OCI-M1 (cell line): ENCODE measurements around the gene LRRC43.

ENCODE experiments used
- DNase-seq: peaks from one replicate; lab custom pipeline; 2025; lab: John Stamatoyannopoulos, UW

LRRC43 gene, protein sequence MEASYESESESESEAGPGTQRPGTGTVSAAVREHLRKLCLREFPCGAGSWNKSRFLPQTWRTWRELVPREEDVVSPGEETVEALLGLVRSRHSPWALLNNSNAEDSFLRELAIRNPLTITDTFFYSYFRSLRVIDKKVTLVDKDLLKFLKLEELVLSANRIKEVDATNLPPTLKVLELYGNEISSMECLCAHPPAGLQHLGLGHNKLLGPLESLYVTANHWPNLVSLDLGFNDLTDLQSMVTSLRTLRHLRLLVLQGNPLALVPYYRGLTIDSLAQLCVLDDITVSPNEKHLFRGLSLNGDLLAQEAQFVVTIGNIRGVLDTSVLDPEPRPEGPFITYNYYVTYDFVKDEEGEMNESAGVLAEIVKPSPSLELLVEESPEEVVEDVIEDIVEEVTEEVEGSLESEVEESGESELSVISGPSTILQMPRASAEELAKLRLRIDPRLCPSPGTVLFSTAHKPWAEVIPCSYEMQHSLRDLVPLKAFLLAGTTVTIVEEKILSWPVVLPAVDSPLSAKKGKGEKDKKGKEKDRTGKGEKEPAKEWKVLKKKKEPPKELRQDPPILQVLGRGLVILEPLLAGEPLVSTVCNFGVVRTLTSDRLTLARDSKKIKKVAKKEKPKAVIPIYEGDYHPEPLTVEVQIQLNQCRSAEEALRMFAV

DNA sequence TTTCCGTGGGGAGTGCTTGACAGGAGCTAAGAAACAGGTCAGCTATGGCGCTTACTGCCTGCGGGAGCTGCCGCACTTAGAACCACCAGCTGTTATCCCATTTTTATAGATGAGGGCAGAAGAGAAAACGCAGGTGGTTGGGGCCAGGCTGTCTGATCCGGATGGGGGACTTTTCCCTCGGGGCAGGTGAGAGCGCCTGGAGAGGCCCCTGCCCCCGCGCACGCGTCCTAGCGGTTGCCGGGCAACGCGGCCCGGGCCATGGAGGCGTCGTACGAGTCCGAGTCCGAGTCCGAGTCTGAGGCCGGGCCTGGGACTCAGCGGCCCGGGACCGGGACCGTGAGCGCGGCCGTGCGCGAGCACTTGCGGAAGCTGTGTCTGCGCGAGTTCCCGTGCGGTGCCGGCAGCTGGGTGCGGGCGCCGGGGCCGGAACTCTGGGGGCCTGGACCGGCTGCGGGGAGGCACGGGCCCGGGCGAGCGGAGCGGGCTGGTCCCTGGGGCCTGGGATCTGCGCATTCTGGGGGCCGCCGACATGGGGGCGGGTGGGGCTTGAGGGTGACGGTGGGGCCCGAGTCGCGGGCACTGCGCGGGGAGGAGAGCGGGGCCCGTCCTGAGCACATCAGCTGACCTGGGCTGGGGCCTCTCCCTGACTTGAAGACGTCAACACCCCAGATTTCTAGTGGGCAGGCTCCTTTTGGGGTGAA, at the start of gene LRRC43:
Gene LRRC43, plus strand, starts transcription at position 237 of the 701 bp plus-strand sequence. Its CDS starts 22 bp downstream, at position 259.
- no peak for DNase-seq

DNA sequence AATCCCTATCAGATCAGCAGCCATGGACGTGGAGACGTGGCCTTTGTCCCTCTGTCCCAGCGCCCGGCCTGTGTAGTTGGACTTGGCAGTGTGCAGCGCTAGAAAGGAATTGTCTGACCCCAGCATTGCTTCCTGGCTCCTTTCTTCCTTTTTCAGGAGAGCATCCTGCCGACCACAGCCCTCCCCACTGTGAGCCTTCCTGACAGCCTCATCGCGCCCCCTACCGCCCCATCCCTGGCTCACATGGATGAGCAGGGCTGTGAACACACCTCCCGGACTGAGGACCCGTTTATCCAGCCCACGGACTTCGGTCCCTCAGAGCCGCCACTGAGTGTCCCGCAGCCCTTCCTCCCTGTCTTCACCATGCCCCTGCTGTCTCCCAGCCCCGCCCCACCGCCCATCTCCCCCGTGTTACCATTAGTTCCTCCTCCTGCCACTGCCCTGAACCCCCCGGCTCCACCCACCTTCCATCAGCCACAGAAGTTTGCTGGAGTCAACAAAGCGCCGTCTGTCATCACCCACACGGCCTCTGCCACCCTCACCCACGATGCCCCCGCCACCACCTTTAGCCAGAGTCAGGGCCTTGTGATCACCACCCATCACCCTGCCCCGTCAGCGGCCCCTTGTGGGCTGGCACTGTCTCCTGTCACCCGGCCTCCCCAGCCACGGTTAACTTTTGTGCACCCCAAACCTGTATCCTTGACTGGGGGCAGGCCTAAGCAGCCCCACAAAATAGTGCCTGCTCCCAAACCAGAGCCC, 49.6 kb upstream of the LRRC43 start:
- no peak for DNase-seq

DNA sequence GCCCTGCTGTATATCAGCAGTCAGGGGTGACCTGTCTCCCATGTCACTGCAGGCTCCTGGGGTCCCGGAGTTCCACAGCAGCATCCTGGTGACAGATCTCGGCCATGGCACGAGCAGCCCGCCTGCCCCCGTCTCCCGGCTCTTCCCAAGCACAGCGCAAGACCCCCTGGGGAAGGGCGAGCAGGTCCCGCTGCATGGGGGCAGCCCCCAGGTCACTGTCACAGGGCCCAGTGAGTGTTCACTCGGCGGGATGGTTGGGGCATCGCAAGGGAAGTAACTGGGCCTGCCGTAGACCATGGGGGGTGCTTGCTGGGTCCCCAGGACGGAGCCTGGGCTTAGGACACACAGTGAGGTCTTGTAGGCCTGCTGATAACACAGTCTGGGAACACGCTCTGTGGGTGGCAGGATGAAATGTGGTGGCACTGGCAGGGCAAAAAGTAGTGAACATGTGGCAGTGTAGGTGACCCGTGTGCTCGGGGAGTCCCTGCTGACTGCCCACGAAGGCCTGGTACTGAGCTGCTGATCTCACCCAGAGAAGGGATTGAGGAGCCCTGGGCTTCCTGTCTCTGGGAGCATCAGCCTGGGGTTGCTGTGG, 47.4 kb upstream of the LRRC43 start:
- no peak for DNase-seq

DNA sequence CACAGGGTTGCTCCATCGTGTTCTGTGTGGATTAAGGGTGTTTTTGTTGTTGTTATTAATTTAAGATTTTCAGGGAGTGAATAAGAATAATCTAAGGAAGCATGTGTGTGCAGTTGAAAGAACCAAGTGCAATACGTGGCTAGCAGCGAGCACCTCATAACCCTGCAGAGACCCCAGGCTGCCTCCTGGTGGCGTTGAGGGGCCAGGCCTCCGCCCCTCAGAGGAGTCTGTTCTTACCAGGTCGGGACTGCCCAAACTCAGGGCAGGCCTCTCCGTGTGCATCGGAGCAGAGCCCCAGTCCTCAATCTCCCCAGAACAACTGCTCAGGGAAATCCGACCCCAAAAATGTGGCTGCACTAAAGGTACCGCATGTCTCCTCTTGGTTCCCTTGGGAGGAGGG, 45.7 kb upstream of the LRRC43 start:
- DNase-seq: no peak

DNA sequence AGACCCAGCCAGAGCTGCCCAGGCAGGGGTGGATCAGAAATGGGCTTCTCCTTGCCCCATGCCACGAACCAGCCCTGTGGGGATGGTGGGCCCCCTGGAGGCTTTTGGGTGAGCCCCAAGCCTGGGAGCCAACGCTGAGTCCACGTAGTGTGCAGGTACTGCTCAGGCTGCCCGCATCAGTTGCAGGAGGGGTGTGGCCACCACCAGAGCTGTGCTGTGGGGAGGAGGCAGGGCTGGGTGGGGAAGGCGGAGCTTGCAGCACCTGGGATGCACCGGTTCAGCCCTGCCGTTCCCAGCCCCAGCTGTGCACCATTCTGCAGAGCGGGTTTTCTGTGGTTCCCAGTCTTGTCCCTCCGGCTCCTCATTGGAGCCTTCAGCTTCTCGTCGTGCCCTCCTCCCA, 45.2 kb upstream of the LRRC43 start:
- DNase-seq: no peak

DNA sequence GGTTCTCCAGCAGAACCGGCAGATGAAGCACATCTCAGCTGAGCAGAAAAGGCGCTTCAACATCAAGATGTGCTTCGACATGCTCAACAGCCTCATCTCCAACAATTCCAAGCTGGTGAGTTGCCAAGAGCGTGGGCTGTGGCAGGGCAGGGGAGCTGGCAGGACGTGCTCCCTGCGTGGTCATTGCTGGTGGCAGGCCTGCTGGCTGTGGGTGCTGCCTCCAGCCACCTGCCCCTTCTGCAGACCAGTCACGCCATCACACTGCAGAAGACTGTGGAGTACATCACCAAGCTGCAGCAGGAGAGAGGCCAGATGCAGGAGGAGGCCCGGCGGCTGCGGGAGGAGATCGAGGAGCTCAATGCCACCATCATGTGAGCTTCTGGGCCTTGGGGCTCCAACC, 44.7 kb upstream of the LRRC43 start:
- no peak for DNase-seq

DNA sequence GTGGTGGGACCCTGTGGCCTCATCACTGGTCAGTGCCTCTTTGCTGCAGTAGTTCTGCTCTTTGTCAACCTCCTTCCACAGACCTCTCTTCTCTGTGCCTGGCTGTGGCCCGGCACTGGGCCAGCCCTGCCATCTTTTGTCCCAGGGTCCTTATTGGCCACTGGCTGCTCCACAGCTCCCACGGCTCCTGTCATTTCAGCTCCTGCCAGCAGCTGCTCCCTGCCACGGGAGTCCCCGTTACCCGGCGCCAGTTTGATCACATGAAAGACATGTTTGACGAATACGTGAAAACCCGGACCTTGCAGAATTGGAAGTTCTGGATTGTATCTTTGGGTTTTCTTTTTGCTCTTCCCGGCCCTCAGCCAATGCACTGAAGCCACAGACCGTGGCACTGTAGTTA, 44.3 kb upstream of the LRRC43 start:
- DNase-seq: no peak

DNA sequence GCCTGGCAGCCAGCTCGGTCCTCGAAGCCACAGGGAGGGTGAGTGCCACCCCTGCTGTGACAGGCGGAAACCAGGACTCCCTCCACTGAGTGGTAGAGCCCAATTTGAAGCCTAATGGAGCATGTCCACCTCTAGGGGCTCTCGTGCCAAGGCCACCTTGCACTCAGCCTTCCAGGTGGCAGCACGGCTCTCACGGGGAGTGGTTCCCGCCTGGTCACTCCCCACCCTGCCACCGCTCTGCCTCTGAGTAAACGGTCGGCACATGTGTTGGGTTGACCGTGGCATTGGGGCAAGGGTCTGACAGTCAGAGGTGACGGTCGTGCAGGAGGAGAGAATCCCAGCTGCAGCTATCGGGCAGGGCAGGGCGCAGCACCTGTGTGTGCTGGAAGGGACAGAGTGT, 43.7 kb upstream of the LRRC43 start:
- no peak for DNase-seq

DNA sequence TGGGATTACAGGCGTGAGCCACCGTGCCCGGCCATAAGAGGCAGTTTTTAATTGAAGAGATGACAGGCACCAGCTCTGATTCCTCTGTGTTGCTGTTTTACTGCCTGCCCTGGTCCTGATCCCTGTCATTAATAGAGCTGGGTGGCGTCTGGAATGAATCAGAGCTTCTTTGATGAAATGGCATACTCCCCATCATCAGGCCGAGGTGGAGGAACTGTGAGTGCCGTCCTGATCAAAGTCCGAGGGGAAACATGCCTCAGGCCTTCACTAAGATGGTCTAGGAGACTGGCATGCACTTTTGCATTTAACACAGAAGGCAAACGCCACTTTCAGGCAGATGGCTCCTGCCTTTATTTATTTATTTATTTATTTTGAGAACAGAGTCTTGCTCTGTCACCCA, 43.0 kb upstream of the LRRC43 start:
- DNase-seq: no peak

DNA sequence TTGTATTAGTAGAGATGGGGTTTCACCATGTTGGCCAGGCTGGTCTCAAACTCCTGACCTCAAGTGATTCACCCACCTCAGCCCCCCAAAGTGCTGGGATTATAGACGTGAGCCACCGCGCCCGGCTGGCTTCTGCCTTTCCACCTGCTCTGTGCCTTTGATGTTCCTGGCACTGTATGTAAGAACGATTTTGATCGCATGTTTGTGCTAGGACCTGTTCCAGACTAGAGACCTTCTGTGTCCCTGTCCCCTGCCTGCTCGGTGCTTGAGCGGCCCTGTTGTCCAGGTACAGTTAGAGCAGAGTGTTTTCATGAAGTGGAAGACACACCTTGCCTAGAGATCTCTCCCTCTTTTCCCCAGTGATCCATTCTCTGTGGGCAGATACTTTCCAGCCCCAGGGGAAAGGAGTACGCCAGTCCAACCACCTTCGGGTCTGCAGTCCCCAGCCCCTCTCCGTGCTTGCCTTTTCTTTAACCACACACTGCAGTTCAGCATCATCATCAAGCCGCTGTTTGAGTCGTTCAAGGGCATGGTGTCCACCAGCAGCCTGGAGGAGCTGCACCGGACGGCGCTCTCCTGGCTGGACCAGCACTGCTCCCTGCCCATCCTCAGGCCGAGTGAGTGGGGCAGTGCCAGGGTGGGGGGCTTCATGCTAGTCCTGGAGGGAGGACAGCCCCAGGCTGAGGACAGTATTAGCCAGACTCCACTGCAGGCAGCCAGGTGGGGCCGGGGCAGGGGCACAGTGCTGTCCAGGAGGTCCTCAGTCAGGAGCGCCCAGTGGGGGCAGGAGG, 42.3 kb upstream of the LRRC43 start:
- no peak for DNase-seq

DNA sequence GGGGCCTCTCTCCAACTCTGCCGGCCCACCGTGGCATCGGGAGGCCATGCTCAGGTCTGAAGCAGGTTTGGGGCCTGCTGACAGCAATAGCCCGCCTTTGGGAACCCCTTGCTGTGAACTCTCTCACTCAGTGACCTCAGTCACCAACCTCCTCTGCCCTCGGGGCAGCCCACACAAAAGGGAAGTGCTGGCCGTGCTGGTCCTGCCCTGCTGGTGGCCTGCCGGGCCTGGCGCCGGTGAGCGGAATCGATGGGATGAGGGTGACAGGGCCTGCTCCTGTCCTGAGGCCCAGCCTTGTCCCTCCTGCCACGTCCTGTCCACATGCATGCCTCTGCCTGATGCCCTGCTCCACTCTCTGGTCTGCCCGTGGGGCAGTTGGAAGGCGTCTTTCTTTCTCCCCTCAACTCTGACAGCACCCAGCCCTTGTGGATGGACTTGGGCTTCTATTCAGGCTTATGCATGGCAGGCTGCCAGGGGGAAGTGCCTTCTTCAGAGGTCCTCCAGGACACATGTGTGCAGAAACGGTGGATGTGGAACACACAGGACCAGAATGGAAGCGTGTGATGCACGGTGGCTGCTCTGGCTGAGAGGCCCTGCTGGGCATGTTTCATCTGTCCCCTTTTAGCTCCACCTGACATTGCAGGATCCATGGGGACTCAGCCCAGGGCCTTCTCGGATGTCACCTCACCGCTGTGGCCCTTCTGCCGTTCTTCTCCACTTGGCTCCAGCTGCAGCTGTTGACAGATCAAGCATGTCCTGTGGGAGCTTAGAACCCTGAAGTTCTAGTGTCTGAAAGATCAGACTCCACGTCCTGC, 40.8 kb upstream of the LRRC43 start:
- DNase-seq: no peak

DNA sequence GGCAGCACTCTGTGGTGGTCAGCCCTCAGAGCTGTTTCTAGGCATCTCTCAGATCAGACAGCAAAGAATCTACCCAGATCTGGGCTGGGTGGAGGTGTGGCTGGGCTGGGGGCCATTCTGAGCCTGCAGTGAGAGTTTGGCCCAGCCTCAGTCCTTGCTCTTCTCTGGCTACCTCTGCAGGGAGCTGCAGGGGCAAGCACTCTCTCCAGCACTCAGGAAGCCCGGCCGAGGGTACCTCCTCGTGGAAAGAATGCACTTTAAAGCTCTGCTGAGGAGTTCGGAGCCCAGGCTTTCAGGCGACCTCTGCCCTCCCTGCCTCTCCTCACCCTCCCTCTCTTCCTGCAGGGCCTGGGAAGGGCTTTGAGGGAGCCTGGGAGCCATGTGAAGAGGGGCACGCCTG, 40.1 kb upstream of the LRRC43 start:
- no peak for DNase-seq

DNA sequence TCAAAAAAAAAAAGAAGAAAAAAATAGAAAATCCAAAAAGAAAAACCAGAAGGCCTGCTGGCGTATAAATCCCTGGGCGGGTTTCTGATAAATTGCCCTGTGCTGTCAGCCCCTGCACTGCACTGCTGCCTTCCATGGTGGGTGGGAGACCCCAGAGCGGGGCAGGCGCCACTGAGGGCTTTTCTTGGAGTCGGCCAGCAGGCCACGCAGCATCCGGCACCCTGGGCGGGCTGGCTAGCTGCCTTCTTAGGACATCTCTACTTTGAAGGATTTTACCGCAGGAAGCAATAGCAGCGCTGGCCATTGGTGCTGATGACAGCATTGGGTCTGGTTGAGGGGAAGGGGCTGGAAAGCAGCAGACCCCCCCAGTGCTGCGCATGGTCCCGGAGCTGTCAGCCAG, 38.0 kb upstream of the LRRC43 start:
- no peak for DNase-seq

DNA sequence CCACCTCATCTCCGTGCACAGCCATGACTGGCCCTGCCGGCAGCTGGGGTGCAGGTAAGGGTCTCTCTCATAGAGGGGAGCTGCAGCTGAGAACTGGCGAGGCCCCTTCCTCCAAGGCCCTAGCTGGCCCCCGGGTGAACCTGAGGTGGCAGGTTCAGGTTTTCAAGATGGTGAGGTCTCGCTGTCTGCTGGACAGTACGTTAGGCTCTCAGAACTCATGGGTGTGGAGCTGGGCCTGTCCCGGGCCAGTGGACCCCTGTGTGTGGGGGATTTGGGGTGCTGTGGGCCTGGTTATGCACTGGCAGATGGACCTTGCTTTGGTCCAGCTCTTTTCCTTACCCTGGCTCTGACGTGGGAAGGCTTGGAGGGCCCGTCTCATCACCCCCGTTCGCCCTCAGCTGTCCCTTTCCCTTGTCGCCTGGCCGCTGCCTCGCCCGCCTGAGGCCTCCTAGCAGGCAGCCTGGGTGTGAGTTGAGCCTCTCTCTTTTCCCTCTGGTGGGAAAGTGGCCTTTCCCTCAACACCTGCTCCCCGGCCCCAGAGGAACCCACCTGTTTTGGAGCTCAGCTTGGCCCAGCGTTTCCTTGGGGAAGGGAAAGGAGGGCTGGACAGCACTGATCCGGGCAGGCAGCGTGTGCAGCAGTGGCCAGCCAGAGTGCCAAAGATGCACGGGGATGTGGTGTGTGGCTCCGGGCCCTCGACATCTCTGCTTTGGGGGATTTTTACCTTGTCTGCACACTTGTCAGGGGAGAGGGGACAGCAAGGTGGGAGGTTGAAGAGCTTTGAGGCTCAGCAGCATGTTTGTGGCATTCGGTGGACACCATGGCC, 37.2 kb upstream of the LRRC43 start:
- DNase-seq: no peak

DNA sequence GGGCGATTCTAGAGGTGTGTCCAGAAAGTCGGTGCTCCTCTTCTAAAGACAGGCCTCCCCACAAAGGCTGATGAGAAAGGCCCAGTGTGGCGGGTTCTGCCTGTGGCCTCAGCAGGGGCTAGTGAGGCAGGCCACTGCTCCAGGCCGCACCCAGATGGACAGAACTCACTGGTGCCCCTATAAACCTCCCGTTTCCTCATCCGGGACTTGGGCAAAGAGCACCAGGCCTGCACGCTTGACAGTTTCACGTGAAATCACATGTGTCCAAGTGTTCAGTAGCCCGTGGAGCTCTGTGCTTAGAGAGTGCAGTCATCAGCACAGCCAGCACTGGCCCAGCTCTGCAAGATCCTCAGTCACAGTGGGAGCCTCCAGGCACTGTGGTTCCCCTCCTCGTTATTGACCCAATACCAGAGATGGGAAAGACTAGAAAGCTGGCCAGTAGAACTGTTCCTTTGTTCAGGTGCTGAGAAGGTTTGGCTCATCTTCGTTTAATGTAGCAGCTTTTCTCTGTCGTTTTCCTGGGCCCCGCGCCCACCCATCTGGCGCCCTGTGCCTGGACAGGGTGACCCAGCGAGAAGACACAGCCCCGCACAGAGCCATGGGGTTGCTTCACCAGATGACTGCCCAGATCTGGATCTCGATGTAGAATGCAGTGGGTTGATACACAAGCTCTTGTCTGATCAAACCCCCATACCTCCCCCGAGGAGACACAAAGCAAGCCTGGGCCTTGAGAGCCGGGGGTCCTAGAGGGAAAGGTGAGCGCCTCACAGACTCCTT, 35.2 kb upstream of the LRRC43 start:
- DNase-seq: no peak

DNA sequence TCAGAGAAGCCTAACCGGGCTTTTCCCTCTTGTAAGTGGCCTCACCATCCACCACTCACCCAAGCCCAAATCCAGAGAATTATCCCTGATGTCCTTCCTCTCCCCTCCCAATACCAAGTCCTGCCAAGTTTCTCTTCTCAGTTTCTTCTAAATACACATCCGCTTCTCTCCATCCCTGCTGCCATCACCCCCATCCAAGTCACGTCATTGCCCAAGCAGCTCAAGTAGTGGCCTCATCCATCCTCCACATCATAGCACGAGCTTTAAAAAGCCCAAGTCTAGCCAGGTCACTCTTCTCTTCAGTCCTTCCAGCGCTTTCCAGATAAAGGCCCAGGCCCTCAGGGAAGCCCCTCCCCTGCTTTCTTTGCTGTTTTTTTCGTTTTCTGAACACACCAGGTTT, 34.3 kb upstream of the LRRC43 start:
- DNase-seq: no peak

DNA sequence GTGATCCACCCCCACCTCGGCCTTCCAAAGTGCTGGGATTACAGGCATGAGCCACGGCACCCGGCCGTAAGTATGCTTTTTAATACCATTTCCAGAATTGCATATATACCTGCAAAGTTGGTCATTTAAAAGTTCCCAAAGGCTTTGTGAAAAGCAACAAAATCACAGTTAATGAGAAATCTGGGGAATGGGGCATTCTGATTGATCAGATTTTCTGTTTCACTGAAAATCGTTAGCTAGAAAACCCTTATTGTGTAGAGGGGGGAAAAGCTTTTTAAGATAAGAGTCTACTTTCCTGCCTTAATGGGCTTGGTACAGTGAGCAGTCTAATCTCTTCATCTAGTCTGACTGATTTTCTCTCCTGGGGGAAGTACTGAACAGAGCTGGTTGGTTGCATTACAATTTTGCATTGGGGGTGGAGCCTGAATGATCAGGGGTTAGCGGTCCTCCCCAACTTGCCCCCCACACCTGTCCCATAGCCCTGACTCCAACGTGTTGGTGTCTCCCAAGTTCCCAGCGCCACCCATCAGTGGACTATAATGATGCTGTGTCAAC, 32.7 kb upstream of the LRRC43 start:
- DNase-seq: no peak

DNA sequence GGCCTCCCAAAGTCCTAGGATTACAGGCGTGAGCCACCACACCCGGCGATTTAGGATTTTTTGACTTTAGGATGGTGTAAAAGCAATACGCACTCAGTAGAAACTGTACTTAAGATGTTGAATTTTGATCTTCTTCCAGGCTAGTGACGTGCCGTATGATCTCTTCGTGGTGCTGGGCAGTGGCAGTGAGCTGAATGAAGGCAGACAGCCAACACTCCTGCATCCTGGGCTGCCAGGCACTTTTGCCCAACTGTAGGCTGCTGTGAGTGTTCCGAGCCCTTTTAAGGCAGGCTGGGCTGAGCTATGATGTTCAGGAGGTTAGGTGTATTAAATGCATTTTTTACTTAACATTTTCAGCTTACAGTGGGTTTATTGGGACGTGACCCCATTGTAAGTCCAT, 30.2 kb upstream of the LRRC43 start:
- DNase-seq: no peak
